OCI-LY7 (cell line): Measurements from ENCODE around the gene DNAJC24. TPM values are rescaled to one million over a fixed set of nuclear protein-coding genes. Genes with fewer than 3 reads are reported as not detected.

Source experiments
- BruUV-seq: library from RNA; stranded (reverse); fragments of 400-500 nt; replicated peaks from 2 replicates; lab custom pipeline; 2021; lab: Mats Ljungman, UMichigan
- CTCF ChIA-PET: fragments of 300-600 bp; sonication (Branson Sonifier 250); formaldehyde crosslinking; loops from one replicate; lab custom pipeline; 2022; ENCODE audit warnings: antibody characterized with exemption; ENCODE audit not compliant: unreplicated experiment; lab: Charles Lee
- POLR2A ChIA-PET: fragments of 300-600 bp; sonication (Branson Sonifier 250); formaldehyde crosslinking; loops from one replicate; lab custom pipeline; 2022; ENCODE audit warnings: antibody characterized with exemption; lab: Charles Lee
- DNase-seq: peaks from one replicate; pipeline ENCODE4 v3.0.0-alpha.2; 2015; ENCODE audit warnings: low spot score
- H2AFZ ChIP-seq: fragments of 200-600 bp; sonication (generic), shearing (Covaris generic); 2 replicates; pipeline ENCODE4 v1.6.1; 2014; ENCODE audit warnings: mild to moderate bottlenecking, antibody characterized with exemption, low read length, moderate library complexity
- H3K27ac ChIP-seq: fragments of 200-600 bp; sonication (generic); 2 replicates; pipeline ENCODE4 v1.5.1; 2014; ENCODE audit warnings: mixed run types, low read depth, mild to moderate bottlenecking, moderate library complexity, low read length, inconsistent platforms; ENCODE audit not compliant: poor library complexity, severe bottlenecking
- H3K36me3 ChIP-seq: fragments of 200-600 bp; sonication (generic); 2 replicates; pipeline ENCODE4 v1.6.1; 2014; ENCODE audit warnings: mild to moderate bottlenecking, antibody characterized with exemption, low read length, moderate library complexity, mixed read lengths; ENCODE audit not compliant: insufficient read depth
- H3K4me1 ChIP-seq: fragments of 200-600 bp; sonication (generic); 2 replicates; pipeline ENCODE4 v1.5.1; 2014; ENCODE audit warnings: mild to moderate bottlenecking, low read length; ENCODE audit not compliant: insufficient read depth, poor library complexity, severe bottlenecking
- H3K4me2 ChIP-seq: fragments of 200-600 bp; sonication (generic); 2 replicates; pipeline ENCODE4 v1.6.1; 2014; ENCODE audit warnings: mild to moderate bottlenecking, low read length
- H3K4me3 ChIP-seq: fragments of 200-600 bp; sonication (generic); 2 replicates; pipeline ENCODE4 v1.5.1; 2014; ENCODE audit warnings: mild to moderate bottlenecking, low read depth, low read length; ENCODE audit not compliant: poor library complexity, severe bottlenecking
- H3K79me2 ChIP-seq: fragments of 200-600 bp; sonication (generic); 2 replicates; pipeline ENCODE4 v1.6.1; 2016; ENCODE audit warnings: low read depth, mild to moderate bottlenecking, low read length, moderate library complexity, mixed read lengths; ENCODE audit not compliant: insufficient read depth
- H3K9me2 ChIP-seq: fragments of 200-600 bp; sonication (generic); 2 replicates; pipeline ENCODE4 v1.6.1; 2016; ENCODE audit warnings: mild to moderate bottlenecking, low read length, mixed read lengths; ENCODE audit not compliant: insufficient read depth
- H3K9me3 ChIP-seq: fragments of 200-600 bp; sonication (generic); 2 replicates; pipeline ENCODE4 v1.6.1; 2014; ENCODE audit warnings: mild to moderate bottlenecking, mixed run types, low read length, mixed read lengths
- H4K20me1 ChIP-seq: fragments of 200-600 bp; sonication (generic); 2 replicates; pipeline ENCODE4 v1.6.1; 2014; ENCODE audit warnings: mild to moderate bottlenecking, antibody characterized with exemption, low read length, moderate library complexity, mixed read lengths; ENCODE audit not compliant: insufficient read depth
- CTCF ChIP-seq: fragments of 200-600 bp; sonication (generic); conservative IDR thresholded peaks from 2 replicates; pipeline ENCODE4 v1.5.1; 2014; ENCODE audit warnings: mild to moderate bottlenecking, antibody characterized with exemption, low read length, moderate library complexity, mixed read lengths
- EZH2phosphoT487 ChIP-seq: fragments of 200-600 bp; sonication (generic); IDR thresholded peaks from 2 replicates; pipeline ENCODE4 v1.6.1; 2018; ENCODE audit warnings: low read depth, borderline replicate concordance, mild to moderate bottlenecking, mixed run types, antibody characterized with exemption, low read length, moderate library complexity, mixed read lengths
- intact Hi-C: fragments of 100-400 bp; cut with micrococcal nuclease; formaldehyde crosslinking; loops from one replicate; pipeline ENCODE4 v1.10.0; 2022; ENCODE audit not compliant: unreplicated experiment
- total RNA-seq, 2 experiments: library from RNA; depleted of rRNA in 1 of 2; stranded (reverse); fragments of >200 nt in 1 of 2; shearing (Covaris generic) in 1 of 2; gene quantifications; 2 replicates each; pipeline ENCODE4 v1.2.3, GENCODE V29; 2014 to 2022

Gene DNAJC24
- total RNA-seq, 2 experiments from 2014 or later: 11.6 to 16.3 TPM

DNA sequence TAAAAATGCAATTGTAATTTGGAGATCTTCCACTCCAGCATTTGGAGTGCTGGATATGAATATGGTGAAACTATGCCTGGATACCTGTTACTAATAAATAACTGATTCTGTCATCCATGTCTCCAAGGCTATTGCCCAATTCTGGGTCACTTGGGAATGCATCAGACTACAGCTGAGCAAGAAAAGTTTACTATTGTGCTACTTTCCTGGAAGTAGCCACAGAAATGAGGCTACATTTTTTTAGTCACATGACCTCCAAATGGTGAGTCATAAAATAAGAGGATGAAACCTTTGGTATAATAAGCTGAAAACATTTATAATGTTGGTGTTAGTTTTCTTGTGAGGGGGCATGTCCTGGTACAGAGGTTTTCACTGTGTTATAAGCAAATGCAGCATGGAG is 44.5 kb upstream of the DNAJC24 start:
- H2AFZ ChIP-seq: no peak overlapping the region
- ChIA-PET POLR2A (no interaction called here), CTCF (no interaction called here)
- H3K9me2 ChIP-seq: no peaks in the 10 kb centered on the region
- H3K27ac ChIP-seq: no peak overlapping the region
- no TSS peak for BruUV-seq
- H4K20me1 ChIP-seq: no peaks in the 10 kb centered on the region
- no peak overlapping the region for H3K4me2 ChIP-seq
- intact Hi-C loops: no loop called here
- TF ChIP-seq CTCF (no peak), EZH2phosphoT487 (no peak)
- H3K36me3 ChIP-seq: no peaks in the 10 kb centered on the region
- DNase-seq: no peak
- H3K4me1 ChIP-seq: no peaks in the 10 kb centered on the region
- H3K79me2 ChIP-seq: no peaks in the 10 kb centered on the region
- H3K4me3 ChIP-seq: no peak overlapping the region
- no peaks in the 10 kb centered on the region for H3K9me3 ChIP-seq

GRCh38 chr11:31326470-31327148 is 43.1 kb upstream of the DNAJC24 start:
- intact Hi-C loops: no loop called here
- no peak for DNase-seq
- no peak overlapping the region for H3K4me2 ChIP-seq
- ChIA-PET CTCF (no interaction called here), POLR2A (interaction anchor here (1.0 kb wide), 1 partner anchor 39 kb away, joined by 3 read pairs; no protein-coding TSS in a partner anchor)
- no peak overlapping the region for H2AFZ ChIP-seq
- H3K36me3 ChIP-seq: no peaks in the 10 kb centered on the region
- H3K9me2 ChIP-seq: no peaks in the 10 kb centered on the region
- H3K27ac ChIP-seq: no peak overlapping the region
- TF ChIP-seq EZH2phosphoT487 (no peak), CTCF (no peak)
- H3K79me2 ChIP-seq: no peaks in the 10 kb centered on the region
- H3K9me3 ChIP-seq: no peaks in the 10 kb centered on the region
- no peak overlapping the region for H3K4me3 ChIP-seq
- no TSS peak for BruUV-seq
- no peaks in the 10 kb centered on the region for H4K20me1 ChIP-seq
- H3K4me1 ChIP-seq: no peaks in the 10 kb centered on the region

- no TSS peak for BruUV-seq
- TF ChIP-seq CTCF: no peak
- TF ChIP-seq EZH2phosphoT487: no peak
- H3K36me3 ChIP-seq: no peaks in the 10 kb centered on the region
- H3K27ac ChIP-seq: no peak overlapping the region
- DNase-seq: no peak
- ChIA-PET POLR2A (interaction anchor here (1.0 kb wide), 1 partner anchor 38 kb away, joined by 3 read pairs; no protein-coding TSS in a partner anchor), CTCF (no interaction called here)
- no peaks in the 10 kb centered on the region for H3K9me2 ChIP-seq
- no peak overlapping the region for H3K4me2 ChIP-seq
- no peaks in the 10 kb centered on the region for H3K4me1 ChIP-seq
- no peaks in the 10 kb centered on the region for H4K20me1 ChIP-seq
- H3K79me2 ChIP-seq: no peaks in the 10 kb centered on the region
- H3K4me3 ChIP-seq: no peak overlapping the region
- H3K9me3 ChIP-seq: no peaks in the 10 kb centered on the region
- H2AFZ ChIP-seq: no peak overlapping the region
- intact Hi-C loops: no loop called here
These were observed 42.2 kb upstream of the DNAJC24 start for GRCh38 chr11:31327417-31327816.
